GM10847 (cell line): ENCODE results near the gene SLC7A14.

ENCODE experiments used
- POLR2A ChIP-seq: IDR thresholded peaks from 2 replicates; pipeline ENCODE4 v1.6.1; 2011; ENCODE audit not compliant: insufficient read length; ENCODE audit errors: extremely low read depth

The SLC7A14 gene

DNA sequence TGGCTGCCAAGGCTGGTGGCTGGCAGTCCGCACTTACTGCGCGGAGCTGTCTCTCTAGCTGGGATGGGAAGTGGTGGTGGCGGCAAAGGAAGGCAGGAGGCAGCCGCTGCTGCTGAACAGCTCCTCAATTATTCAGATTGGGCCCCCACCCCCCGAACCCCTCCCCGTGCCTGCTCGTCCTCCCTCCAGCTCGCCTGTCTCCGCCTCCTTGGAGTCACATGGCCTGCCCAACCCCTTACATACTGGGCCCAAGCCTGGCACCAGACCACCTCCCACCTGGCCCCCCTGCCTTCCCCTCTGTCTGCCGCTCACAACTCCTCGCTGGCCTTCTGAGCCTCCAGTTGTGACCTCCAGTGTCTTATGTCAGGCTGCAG lies at the start of gene SLC7A14:
SLC7A14 (minus strand) TSS at position 139 of the 374 bp plus-strand sequence. CDS start 59,139 bp downstream, outside the sequence.
- no peak for TF ChIP-seq POLR2A

DNA sequence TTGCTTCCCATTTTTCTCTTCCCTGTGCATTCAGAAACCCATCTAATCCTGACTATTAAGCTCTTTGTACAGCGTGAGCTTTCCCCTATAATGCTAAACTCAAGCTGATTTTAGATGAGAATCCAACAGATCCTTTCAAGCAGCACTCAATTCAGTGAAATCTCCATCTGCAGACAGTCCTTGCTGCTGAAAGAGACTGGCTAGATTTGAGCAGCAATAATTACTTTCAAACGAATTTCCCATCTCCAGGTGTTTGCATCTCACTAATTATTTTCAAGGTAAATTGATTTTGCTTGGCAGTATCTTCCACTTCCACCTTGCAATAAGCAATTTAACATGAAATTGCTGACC lies 49.5 kb upstream of the SLC7A14 start:
- TF ChIP-seq POLR2A: no peak

DNA sequence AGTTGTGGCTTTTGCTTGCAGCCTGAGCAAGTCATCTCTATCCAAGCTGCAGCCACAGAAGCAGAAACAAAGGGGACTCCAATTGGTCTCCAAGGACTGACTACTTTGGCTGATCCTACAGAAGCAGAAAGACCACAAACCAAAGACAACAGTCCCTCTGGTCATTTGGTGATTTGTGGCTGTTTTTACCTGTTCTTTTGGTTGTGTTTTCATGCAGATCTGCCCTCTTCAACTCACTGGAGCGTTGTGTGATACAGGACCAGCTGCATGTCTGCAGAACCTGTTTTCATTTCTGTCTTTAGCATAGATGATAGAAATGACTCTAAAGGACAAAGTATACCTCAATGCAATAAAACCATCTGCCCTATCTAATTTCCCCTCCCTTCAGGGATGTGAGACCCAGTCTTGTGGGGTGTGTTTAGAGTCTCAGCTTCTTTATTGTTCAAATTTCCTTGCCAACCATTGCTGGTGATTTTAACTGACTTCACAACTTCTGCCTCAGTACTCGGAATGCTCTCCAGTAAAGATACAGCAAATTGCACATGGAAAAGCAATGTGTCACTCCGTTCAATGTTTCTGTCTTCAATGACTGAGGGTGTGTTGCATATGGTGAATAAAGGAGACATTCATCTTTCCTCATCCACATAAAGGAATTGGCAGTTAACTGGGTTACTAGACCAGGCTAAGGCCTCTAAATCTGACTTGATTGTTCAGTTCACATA lies 48.9 kb upstream of the SLC7A14 start:
- TF ChIP-seq POLR2A: no peak

DNA sequence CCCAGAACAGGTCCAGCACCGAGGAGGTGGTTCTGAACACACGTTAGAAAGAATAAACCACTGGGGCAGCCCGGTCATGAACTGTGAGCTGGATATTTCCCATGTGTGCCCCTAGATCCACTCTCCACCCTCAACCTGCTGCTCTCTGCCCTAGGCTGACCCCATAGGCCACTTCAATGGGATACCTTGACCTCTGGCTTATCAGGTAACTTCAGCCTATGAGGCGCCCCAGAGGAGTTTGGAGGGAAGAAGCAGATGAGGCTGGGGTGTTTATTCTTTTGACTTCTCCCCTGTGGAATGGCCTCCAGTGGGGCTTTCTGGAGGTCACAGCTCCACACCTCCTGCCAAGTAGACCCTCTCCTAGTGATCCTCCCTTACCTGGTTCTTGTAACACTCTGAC lies 47.7 kb upstream of the SLC7A14 start:
- no peak for TF ChIP-seq POLR2A

DNA sequence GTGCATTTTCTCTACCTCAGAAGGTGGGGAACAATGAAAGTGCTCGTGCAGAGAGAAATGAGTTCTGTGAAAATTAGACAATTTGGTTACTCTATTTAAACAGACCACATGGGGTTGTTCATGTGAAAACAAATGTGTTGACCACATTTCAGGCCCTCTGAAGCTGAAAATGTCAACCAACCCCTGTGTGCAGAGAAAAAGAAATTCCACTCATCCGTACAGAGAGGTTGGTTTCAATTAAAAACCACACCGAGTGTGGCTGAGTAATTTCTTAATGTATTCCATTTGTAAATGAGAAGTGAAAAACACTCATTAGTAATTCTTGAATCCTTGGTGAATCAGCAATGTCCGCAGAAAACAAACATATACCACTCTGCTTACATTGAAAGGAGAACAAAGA lies 46.9 kb upstream of the SLC7A14 start:
- no peak for TF ChIP-seq POLR2A

DNA sequence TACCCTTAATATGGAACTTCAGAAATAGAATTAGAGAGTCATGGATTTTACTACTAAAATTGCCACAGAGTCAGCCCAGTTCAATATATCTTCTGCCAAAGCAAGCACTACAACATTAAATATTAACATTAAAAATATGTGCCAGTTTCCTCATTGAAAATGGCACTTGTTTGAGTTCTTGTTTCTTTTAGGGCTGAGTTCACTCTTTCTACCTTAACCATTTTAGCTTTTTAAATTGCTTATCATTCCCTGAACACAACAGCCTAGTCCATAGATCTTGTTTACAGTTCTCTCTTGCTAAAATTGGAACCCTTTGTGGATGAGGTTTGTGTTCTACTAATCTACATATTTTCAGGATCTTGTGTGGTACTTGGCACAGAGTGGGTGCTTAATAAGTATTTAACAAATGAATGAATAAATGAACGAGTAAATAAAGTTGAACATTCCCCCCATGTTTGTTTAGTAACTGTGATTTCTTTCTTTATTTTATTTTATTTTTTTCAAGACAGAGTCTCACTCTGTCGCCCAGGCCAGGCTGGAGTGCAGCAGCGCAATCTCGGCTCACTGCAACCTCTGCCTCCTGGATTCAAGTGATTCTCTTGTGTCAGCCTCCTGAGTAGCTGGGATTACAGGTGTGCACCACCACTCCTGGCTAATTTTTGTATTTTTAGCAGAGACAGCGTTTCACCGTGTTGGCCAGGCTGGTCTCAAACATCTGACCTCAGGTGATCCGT lies 46.0 kb upstream of the SLC7A14 start:
- no peak for TF ChIP-seq POLR2A

DNA sequence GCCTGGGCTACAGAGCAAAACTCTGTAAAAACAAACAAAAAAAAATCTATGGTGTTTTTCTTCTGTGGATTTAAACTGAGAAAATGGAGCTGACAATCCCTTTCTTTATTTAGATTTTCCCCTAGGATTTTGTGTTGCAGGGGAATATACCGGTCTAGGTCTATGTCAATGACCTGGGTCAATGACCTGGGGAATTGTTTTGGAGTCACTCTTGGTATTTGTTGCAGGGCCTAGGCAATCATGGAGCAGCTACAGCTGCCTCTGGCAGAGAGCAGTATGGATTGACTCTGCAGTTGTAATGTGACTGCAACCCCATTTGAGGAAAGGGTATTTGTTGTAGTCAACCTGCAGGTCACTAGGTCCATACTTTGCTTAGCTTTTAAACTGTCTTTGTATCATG lies 37.6 kb upstream of the SLC7A14 start:
- no peak for TF ChIP-seq POLR2A

DNA sequence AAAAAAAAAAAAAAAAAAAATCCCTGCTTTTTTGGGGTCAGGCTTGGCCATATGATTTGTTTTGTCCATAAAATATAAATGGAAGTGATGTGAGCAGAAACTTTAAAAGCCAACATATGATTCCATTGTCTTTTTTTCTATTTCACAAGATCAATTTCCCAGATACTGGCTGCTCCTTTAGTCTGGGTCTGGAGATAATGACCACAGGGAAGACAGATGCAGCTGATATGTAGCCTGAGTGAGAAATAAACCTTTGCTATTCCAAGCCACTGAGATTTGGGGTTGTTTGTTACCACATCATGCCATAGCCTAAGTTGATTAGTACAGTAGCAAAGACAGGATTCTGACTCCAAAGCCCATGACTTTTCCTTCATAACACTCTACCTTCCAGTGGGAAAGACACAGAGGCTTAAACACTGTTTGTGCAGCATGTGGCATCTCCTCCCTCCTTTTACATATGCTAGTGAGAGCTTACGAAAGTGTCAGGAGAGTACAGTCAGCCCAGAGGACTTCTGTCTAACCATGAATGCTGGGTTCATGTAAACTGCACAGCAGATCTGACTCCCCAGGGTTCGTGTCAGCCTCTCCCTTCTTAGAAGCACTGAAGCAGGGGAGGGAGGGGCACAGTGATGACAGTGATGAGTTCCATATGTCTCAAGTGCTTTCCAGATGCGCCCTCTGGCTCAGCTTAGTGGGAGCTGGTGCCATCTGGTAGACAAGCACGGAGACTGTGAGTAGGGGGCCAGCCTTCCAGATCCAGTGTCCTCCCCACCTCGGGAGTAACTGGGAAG lies 36.7 kb upstream of the SLC7A14 start:
- no peak for TF ChIP-seq POLR2A

DNA sequence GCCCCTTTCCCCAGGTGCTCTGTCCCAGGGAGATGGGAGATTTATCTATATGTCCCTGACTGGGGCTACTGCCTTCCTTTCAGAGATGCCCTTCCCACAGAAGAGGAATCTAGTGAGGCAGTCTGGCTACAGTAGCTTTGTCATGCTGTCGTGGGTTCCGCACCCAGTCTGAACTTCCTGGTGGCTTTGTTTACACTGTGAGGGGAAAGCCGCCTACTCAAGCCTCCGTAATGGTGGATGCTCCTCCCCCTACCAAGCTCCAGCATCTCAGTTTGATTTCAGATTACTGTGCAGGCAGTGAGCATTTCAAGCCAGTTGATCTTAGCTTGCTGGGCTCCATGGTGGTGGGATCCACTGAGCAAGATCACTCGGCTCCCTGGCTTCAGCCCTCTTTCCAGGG lies 35.4 kb upstream of the SLC7A14 start:
- no peak for TF ChIP-seq POLR2A

DNA sequence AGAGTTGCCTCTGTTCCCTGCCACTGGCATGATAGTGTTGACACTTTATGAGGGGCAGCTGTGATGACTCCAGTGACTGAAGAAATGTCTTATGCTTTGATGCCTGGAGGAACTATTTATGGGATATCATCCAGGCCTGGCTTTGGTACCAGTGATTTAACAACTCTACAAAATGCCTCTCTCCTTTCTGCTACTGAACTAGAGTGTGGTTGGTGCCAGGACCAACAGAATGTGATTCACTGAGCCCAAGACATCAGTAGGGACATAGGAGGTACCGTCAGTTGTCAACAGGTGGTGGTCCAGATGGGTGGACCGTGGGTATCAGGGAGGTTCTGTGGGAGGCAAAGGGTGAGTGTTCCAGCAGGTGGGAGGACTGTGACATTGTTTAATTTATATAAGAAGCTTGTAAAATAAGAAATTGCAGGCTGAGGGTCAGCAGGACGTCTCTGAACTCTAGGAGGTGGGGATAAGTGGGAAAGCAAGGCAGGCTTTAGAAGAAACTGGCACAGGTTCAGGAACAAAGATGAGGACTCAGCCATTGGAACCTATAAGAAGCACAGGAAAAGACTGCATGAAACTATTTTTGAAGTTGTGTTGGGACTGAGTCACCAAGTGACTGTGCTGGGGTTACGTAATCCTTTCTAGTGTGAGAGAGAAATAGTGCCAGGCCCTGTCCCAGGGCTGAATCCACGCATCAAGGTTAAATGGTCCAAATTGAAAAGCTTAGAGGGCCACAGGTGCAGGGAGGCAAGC lies 28.5 kb upstream of the SLC7A14 start:
- TF ChIP-seq POLR2A: no peak

DNA sequence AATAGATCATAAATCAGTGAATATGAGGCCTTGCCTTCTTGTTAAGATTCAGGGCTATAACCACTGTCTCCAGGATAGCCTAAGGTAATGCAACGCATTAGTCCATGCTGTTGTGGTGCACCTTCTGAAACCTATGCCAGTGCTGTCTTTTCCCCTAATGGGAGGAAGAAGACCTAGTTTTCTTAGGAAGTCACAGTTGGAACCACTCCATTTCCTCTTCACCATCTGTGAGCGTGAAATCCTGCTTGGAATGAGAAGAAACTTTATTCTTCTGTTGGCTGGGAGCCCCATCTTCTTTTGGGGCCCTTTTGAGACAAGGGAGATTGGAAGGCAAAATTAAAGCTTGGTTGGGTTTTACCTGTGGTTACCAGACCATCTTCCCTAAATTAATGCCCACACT lies 25.9 kb upstream of the SLC7A14 start:
- no peak for TF ChIP-seq POLR2A

DNA sequence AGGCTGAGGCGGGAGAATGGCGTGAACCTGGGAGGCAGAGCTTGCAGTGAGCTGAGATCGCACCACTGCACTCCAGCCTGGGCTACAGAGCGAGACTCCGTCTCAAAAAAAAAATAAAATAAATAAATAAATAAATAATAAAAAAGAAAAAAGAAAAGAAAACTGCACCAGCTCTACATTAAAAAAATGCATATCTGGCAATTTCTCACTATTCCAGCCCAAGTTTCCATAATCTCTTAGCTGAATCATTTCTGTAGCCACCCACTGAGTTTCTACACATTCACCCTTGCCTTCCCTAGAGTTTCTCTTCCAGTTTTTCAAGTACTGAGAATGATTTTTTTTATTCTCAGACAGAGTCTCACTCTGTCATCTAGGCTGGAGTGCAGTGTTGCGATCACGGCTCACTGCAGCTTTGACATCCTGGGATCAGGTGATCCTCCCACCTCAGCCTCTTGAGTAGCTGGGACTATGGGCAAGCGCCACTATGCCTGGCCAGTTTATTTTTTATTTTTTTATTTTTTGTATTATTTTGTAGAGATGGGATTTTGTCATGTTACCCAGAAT lies 24.5 kb upstream of the SLC7A14 start:
- TF ChIP-seq POLR2A: no peak

DNA sequence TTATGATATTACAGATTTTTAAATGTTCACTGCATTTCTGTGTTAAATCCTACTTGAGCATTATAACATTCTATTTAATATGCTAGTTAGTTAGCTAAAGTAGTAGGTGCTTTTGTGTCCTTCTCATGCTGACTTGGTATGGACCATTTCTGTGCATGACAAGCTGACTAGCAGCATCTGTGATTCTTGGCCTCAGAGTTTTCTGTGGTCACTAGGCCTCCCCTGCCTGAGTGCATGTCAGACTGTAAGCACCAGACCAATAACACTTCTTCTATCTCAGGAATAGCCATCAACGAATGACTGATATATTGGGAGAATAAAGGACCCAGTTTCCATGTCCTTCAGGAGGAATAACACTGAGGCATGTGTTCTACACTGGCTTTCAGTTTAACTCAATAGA lies 22.6 kb upstream of the SLC7A14 start:
- no peak for TF ChIP-seq POLR2A

DNA sequence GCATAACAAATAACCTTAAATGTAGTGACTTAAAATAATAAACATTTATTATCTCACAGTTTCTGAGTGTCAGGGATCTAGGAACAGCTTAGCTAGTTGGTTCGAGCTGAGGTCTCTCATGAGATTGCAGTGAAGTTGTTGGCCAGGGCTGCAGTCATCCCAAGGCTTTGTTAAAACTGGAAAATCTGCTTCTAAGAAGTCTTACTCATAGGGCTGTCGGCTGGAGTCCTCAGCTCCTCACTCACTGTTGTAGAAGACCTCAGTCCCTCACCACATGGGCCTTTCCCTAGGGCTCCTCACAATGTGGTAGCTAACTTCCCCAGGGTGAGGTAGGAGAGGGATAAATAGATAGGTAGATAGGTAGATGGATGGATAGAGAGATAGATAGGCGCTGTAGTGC lies 20.8 kb upstream of the SLC7A14 start:
- no peak for TF ChIP-seq POLR2A

DNA sequence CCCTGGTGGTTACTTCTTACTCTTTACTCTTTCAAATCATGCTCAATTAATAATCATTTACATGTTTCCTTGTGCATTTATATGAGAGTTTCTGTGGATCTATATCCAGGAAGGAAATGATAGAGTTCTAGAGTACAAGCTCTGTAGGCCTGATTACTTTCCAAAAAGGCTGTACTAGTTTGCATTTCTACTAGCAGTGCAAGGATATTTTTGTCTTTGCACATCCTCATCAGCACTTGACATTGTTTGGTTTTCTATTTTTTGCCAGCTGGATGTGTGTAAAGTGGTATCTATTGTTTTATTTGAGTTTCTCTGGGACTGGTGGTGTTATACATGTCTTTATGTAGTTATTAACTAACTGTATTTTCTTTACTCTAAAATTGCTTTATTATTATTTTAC lies 19.6 kb upstream of the SLC7A14 start:
- no peak for TF ChIP-seq POLR2A
